IMR-90 (cell line): ENCODE results near the gene OSBPL6. TPM values are rescaled to one million over a fixed set of nuclear protein-coding genes. Genes with fewer than 3 reads are reported as not detected.

ENCODE experiments used
- ATAC-seq: fragments of 200-7000 bp; cut with Tn5 transposase; 2 replicates; pipeline ENCODE4 v1.9.1; 2020; ENCODE audit warnings: low read depth, mild to moderate bottlenecking, moderate library complexity
- BruUV-seq: library from RNA; stranded (reverse); fragments of 400-500 nt; replicated peaks from 2 replicates; lab custom pipeline; 2021; lab: Mats Ljungman, UMichigan
- CTCF ChIA-PET: fragments of 300-600 bp; formaldehyde crosslinking; extraction: SDS; loops from one replicate; lab custom pipeline; 2021; ENCODE audit warnings: antibody characterized with exemption; lab: Yijun Ruan, JAX
- POLR2A ChIA-PET: fragments of 300-600 bp; sonication (Branson Sonifier 250); formaldehyde crosslinking; loops from one replicate; lab custom pipeline; 2022; ENCODE audit warnings: antibody characterized with exemption; ENCODE audit not compliant: unreplicated experiment; lab: Charles Lee
- DNase-seq: peaks from one replicate; pipeline ENCODE4 v3.0.0; 2013
- H2AFZ ChIP-seq: replicated peaks from 2 replicates; pipeline ENCODE3; 2013; ENCODE audit warnings: low read length, mild to moderate bottlenecking; ENCODE audit not compliant: poor library complexity
- H2AK5ac ChIP-seq: 2 replicates; pipeline ENCODE4 v1.6.1; 2013; ENCODE audit warnings: low read depth, low read length, inconsistent platforms
- H2AK9ac ChIP-seq: replicated peaks from 2 replicates; pipeline ENCODE3; 2013; ENCODE audit warnings: mild to moderate bottlenecking, low read depth, low read length, moderate library complexity; ENCODE audit not compliant: poor library complexity
- H2BK120ac ChIP-seq: 2 replicates; pipeline ENCODE4 v1.6.1; 2013; ENCODE audit warnings: low read depth, low read length, inconsistent platforms
- H2BK15ac ChIP-seq: 3 replicates; pipeline ENCODE4 v1.6.1; 2013; ENCODE audit warnings: low read depth, low read length, inconsistent platforms
- H2BK20ac ChIP-seq: 2 replicates; pipeline ENCODE4 v1.6.1; 2013; ENCODE audit warnings: low read depth, mild to moderate bottlenecking, inconsistent platforms, low read length, moderate library complexity
- H2BK5ac ChIP-seq: 2 replicates; pipeline ENCODE4 v1.6.1; 2013; ENCODE audit warnings: mild to moderate bottlenecking, low read depth, low read length, inconsistent platforms; ENCODE audit not compliant: poor library complexity, severe bottlenecking
- H3K14ac ChIP-seq: replicated peaks from 2 replicates; pipeline ENCODE4 v1.6.1; 2013; ENCODE audit warnings: low read depth, low read length, inconsistent platforms
- H3K18ac ChIP-seq: 2 replicates; pipeline ENCODE4 v1.6.1; 2013; ENCODE audit warnings: low read depth, low read length, control low read depth
- H3K23ac ChIP-seq: 2 replicates; pipeline ENCODE4 v1.6.1; 2013; ENCODE audit warnings: low read depth, low read length, inconsistent platforms
- H3K27ac ChIP-seq: 2 replicates; pipeline ENCODE4 v1.5.1; 2013; ENCODE audit warnings: mild to moderate bottlenecking, control low read depth, low read length; ENCODE audit not compliant: insufficient read depth
- H3K27me3 ChIP-seq: 2 replicates; pipeline ENCODE4 v1.6.1; 2013; ENCODE audit warnings: low read length; ENCODE audit not compliant: control insufficient read depth, insufficient read depth
- H3K36me3 ChIP-seq: 2 replicates; pipeline ENCODE4 v1.6.1; 2013; ENCODE audit warnings: low read length, mixed read lengths; ENCODE audit not compliant: control insufficient read depth, insufficient read depth
- H3K4ac ChIP-seq: 2 replicates; pipeline ENCODE4 v1.6.1; 2013; ENCODE audit warnings: low read depth, low read length, inconsistent platforms
- H3K4me1 ChIP-seq: 2 replicates; pipeline ENCODE4 v1.6.1; 2013; ENCODE audit warnings: low read length, mixed read lengths; ENCODE audit not compliant: control insufficient read depth, insufficient read depth
- H3K4me2 ChIP-seq: 2 replicates; pipeline ENCODE4 v1.6.1; 2013; ENCODE audit warnings: low read depth, mild to moderate bottlenecking, control low read depth, low read length, moderate library complexity
- H3K4me3 ChIP-seq: 2 replicates; pipeline ENCODE4 v1.5.1; 2013; ENCODE audit warnings: low read depth, mild to moderate bottlenecking, control low read depth, low read length, moderate library complexity; ENCODE audit not compliant: insufficient read depth
- H3K56ac ChIP-seq: 2 replicates; pipeline ENCODE4 v1.6.1; 2013; ENCODE audit warnings: low read length, inconsistent platforms; ENCODE audit not compliant: insufficient read depth; ENCODE audit errors: extremely low read depth
- H3K79me1 ChIP-seq, 2 experiments: 2 replicates each; pipeline ENCODE4 v1.6.1; 2013; ENCODE audit warnings: low read length in 2 of 2, inconsistent platforms in 1 of 2, low read depth in 1 of 2
- H3K9ac ChIP-seq: 2 replicates; pipeline ENCODE4 v1.6.1; 2013; ENCODE audit warnings: low read depth, low read length, control low read depth
- H3K9me1 ChIP-seq: 2 replicates; pipeline ENCODE4 v1.6.1; 2013; ENCODE audit warnings: low read length, inconsistent platforms; ENCODE audit not compliant: insufficient read depth
- H3K9me3 ChIP-seq: 2 replicates; pipeline ENCODE4 v1.6.1; 2013; ENCODE audit warnings: low read length; ENCODE audit not compliant: control insufficient read depth, insufficient read depth
- H4K20me1 ChIP-seq: 2 replicates; pipeline ENCODE4 v1.6.1; 2013; ENCODE audit warnings: low read length, inconsistent platforms; ENCODE audit not compliant: insufficient read depth
- H4K5ac ChIP-seq: 2 replicates; pipeline ENCODE4 v1.6.1; 2013; ENCODE audit warnings: mild to moderate bottlenecking, low read depth, low read length, control low read depth
- H4K8ac ChIP-seq, 2 experiments: 2 replicates each; pipeline ENCODE4 v1.6.1; 2013; ENCODE audit warnings: low read depth in 2 of 2, low read length in 2 of 2, control low read depth in 1 of 2, inconsistent platforms in 1 of 2
- H4K91ac ChIP-seq: 2 replicates; pipeline ENCODE4 v1.6.1; 2013; ENCODE audit warnings: low read depth, low read length, inconsistent platforms; ENCODE audit not compliant: insufficient read depth
- BHLHE40 ChIP-seq: fragments of 150-350 bp; IDR thresholded peaks from 2 replicates; pipeline ENCODE4 v1.6.1; 2016; ENCODE audit warnings: mild to moderate bottlenecking, low read depth, low read length
- CEBPB ChIP-seq: IDR thresholded peaks from 2 replicates; pipeline ENCODE4 v1.6.1; 2012; ENCODE audit warnings: low read depth, low read length, improper control_type of control experiment
- CHD1 ChIP-seq: IDR thresholded peaks from 2 replicates; pipeline ENCODE4 v1.6.1; 2012; ENCODE audit warnings: low read depth, low read length, improper control_type of control experiment
- CTCF ChIP-seq: conservative IDR thresholded peaks from 2 replicates; pipeline ENCODE4 v1.5.1; 2012; ENCODE audit warnings: mild to moderate bottlenecking, low read depth, low read length, improper control_type of control experiment
- ELK1 ChIP-seq: fragments of 150-350 bp; IDR thresholded peaks from 2 replicates; pipeline ENCODE4 v1.6.1; 2016; ENCODE audit warnings: low read depth, mild to moderate bottlenecking, low read length, moderate library complexity, borderline replicate concordance
- FOS ChIP-seq: fragments of 150-350 bp; IDR thresholded peaks from 2 replicates; pipeline ENCODE4 v1.6.1; 2016; ENCODE audit warnings: low read depth, low read length
- MAZ ChIP-seq: IDR thresholded peaks from 2 replicates; pipeline ENCODE4 v1.6.1; 2012; ENCODE audit warnings: low read depth, mild to moderate bottlenecking, low read length, improper control_type of control experiment, moderate library complexity, borderline replicate concordance
- MXI1 ChIP-seq: IDR thresholded peaks from 2 replicates; pipeline ENCODE4 v1.6.1; 2012; ENCODE audit warnings: low read depth, mild to moderate bottlenecking, low read length, moderate library complexity, borderline replicate concordance
- RAD21 ChIP-seq: IDR thresholded peaks from 2 replicates; pipeline ENCODE4 v1.6.1; 2012; ENCODE audit warnings: low read length, improper control_type of control experiment
- RCOR1 ChIP-seq: IDR thresholded peaks from 2 replicates; pipeline ENCODE4 v1.6.1; 2012; ENCODE audit warnings: mild to moderate bottlenecking, low read length, improper control_type of control experiment; ENCODE audit not compliant: insufficient replicate concordance
- SMC3 ChIP-seq: fragments of 150-350 bp; IDR thresholded peaks from 2 replicates; pipeline ENCODE4 v1.6.1; 2016; ENCODE audit warnings: low read depth, mild to moderate bottlenecking, antibody characterized with exemption, low read length, moderate library complexity
- USF2 ChIP-seq: fragments of 150-350 bp; IDR thresholded peaks from 2 replicates; pipeline ENCODE4 v1.6.1; 2017; ENCODE audit warnings: mild to moderate bottlenecking, antibody characterized with exemption, low read length, low read depth
- WGBS, 2 experiments: methylation state at CpG; one replicate each; pipeline versions ENCODE4 v1.1.5 to v1.1.7; 2013; ENCODE audit warnings: missing lambda C conversion rate in 2 of 2; ENCODE audit not compliant: insufficient read length in 1 of 2; ENCODE audit errors: extremely low coverage in 2 of 2; 5-methylcytosine and 5-hydroxymethylcytosine counted together
- dilution Hi-C: fragments of 300-500 bp; cut with HindIII; formaldehyde crosslinking; loops from one replicate; pipeline ENCODE4 v1.14.3; 2018; ENCODE audit warnings: low sequenced_read_pairs; ENCODE audit not compliant: unreplicated experiment
- in situ Hi-C: fragments of 300-500 bp; cut with MboI; formaldehyde crosslinking; loops from 3 replicates; pipeline ENCODE4 v1.14.3; 2019; ENCODE audit warnings: low sequenced_read_pairs, inconsistent platforms, mixed read lengths
- intact Hi-C: fragments of 100-400 bp; cut with micrococcal nuclease; formaldehyde crosslinking; loops from 2 replicates; pipeline ENCODE4 v1.10.0; 2022
- polyA plus RNA-seq, 3 experiments: library from polyadenylated mRNA; depleted of rRNA; stranded (reverse); fragments of >200 nt; gene quantifications; 2 replicates each; pipeline ENCODE4 v1.2.3, GENCODE V29; 2012; ENCODE audit warnings: low replicate concordance in 1 of 3
- total RNA-seq: library from RNA; depleted of rRNA; stranded (reverse); fragments of >200 nt; gene quantifications from 2 replicates; pipeline ENCODE4 v1.2.3, GENCODE V29; 2012

Gene OSBPL6
- total and polyA plus RNA-seq, 2 of the 4 experiments (the other 2 are of a cell fraction) = 3.2 to 3.7 TPM

- Histone ChIP-seq H2AK9ac (no peak overlapping the region), H3K23ac (no peak overlapping the region), H3K56ac (no peak overlapping the region), H3K9me1 (peaks cover 3% of the 10 kb centered on the region; the same call in 1 of the 2 replicates), H3K4me3 (no peak overlapping the region), H4K5ac (no peak overlapping the region), H3K4me2 (peak overlapping the region; percentile 29; the same call in 1 of the 2 replicates), H2BK15ac (no peak overlapping the region), H2BK120ac (no peak overlapping the region), H2BK20ac (no peak overlapping the region), H3K14ac (no peak overlapping the region), H2AFZ (no peak overlapping the region), H3K9ac (no peak overlapping the region), H3K9me3 (no peaks in the 10 kb centered on the region), H3K27ac (no peak overlapping the region), H2BK5ac (peak overlapping the region; percentile 2), H3K27me3 (no peaks in the 10 kb centered on the region), H2AK5ac (no peak overlapping the region), H4K91ac (no peak overlapping the region), H4K20me1 (no peaks in the 10 kb centered on the region), H3K4ac (no peak overlapping the region), H3K18ac (peak overlapping the region; percentile 50; the same call in 1 of the 2 replicates), H3K4me1 (0 out of 2 replicates have a peak, but pooled peaks cover 2% of the 10 kb centered on the region), H3K79me1 (peaks cover 20 to 40% of the 10 kb centered on the region in 2 experiments), H4K8ac (no peak overlapping the region), H3K36me3 (no peaks in the 10 kb centered on the region)
- intact Hi-C loops = loop anchor here (2.0 kb wide), 1 partner anchor 438 kb away; no protein-coding TSS in a partner anchor
- DNase-seq = peak; percentile 65
- in situ Hi-C loops = loop anchor here (5.0 kb wide), 1 partner anchor 286 kb away; no protein-coding TSS in a partner anchor
- TF ChIP-seq CTCF (no peak), CEBPB (peak; percentile 76), MAZ (no peak), RCOR1 (no peak), MXI1 (no peak), USF2 (no peak), FOS (peak; percentile 70), SMC3 (no peak), BHLHE40 (no peak), ELK1 (no peak), RAD21 (no peak), CHD1 (no peak)
- no TSS peak for BruUV-seq
- WGBS, 2 experiments = no CpG with 5 or more reads among the region's 1 CpG
- dilution Hi-C loops = no loop called here
- 0 out of 2 replicates have a peak, but pooled peaks have one; percentile 6 for ATAC-seq
- ChIA-PET CTCF (interaction anchor here (0.9 to 2.7 kb wide), 10 partner anchors 11 to 306 kb away, joined by 3 to 18 read pairs (median 8); partner anchors contain the start of gene RBM45), POLR2A (interaction anchor here (0.6 kb wide), 1 partner anchor 37 kb away, joined by 4 read pairs; no protein-coding TSS in a partner anchor)
Measured at GRCh38 chr2:178418426-178418825, 224.1 kb downstream of the OSBPL6 start.
